Measurements from ENCODE around the gene C12orf56.

The C12orf56 gene

GRCh38 chr12:64390275-64390851, at the start of gene C12orf56:
TSS of gene C12orf56 (minus strand) at chr12:64390758. CDS start at chr12:64390565, 193 bp downstream.
- peak; percentile 51 for DNase-seq

GRCh38 chr12:64440100-64440499, 49.5 kb upstream of the C12orf56 start:
- no peak for DNase-seq

GRCh38 chr12:64433915-64434314, 43.4 kb upstream of the C12orf56 start:
- DNase-seq, result no peak

GRCh38 chr12:64431791-64432190, 41.2 kb upstream of the C12orf56 start:
- DNase-seq, result no peak

GRCh38 chr12:64430886-64431285, 40.3 kb upstream of the C12orf56 start:
- DNase-seq, result no peak

- DNase-seq, result no peak
Measured at GRCh38 chr12:64428956-64429355, 38.4 kb upstream of the C12orf56 start.

GRCh38 chr12:64427988-64428387, 37.4 kb upstream of the C12orf56 start:
- no peak for DNase-seq

- no peak for DNase-seq
Measured at GRCh38 chr12:64419696-64420095, 29.1 kb upstream of the C12orf56 start.

GRCh38 chr12:64418209-64418608, 27.7 kb upstream of the C12orf56 start:
- DNase-seq, result no peak

- DNase-seq, result no peak
Measured at GRCh38 chr12:64413884-64414283, 23.3 kb upstream of the C12orf56 start.

- no peak for DNase-seq
Measured at GRCh38 chr12:64412459-64412858, 21.9 kb upstream of the C12orf56 start.

- no peak for DNase-seq
Measured at GRCh38 chr12:64411427-64411826, 20.9 kb upstream of the C12orf56 start.

GRCh38 chr12:64407342-64408223, 17.0 kb upstream of the C12orf56 start:
- DNase-seq, result no peak

- DNase-seq, result no peak
Measured at GRCh38 chr12:64404470-64405256, 14.1 kb upstream of the C12orf56 start.

- peak; percentile 95 for DNase-seq
Measured at GRCh38 chr12:64403707-64404469, 13.3 kb upstream of the C12orf56 start, which contains the start of gene XPOT. TSS of gene XPOT (plus strand) at chr12:64404392. CDS start at chr12:64410036, 5,644 bp downstream.

- no peak for DNase-seq
Measured at GRCh38 chr12:64402181-64402580, 11.6 kb upstream of the C12orf56 start.

GRCh38 chr12:64400041-64400440, 9.5 kb upstream of the C12orf56 start:
- peak; percentile 60 for DNase-seq

- no peak for DNase-seq
Measured at GRCh38 chr12:64395739-64396138, 5.2 kb upstream of the C12orf56 start.

- no peak for DNase-seq
Measured at GRCh38 chr12:64392221-64392620, 1.7 kb upstream of the C12orf56 start.

GRCh38 chr12:64389154-64389553, 1.4 kb downstream of the C12orf56 start:
- DNase-seq, result peak; percentile 90

GRCh38 chr12:64387197-64387816, 3.3 kb downstream of the C12orf56 start:
- DNase-seq, result peak; percentile 17

GRCh38 chr12:64385468-64385867, 5.1 kb downstream of the C12orf56 start:
- DNase-seq, result no peak
